ENCODE results near the gene CHCHD3.

Gene CHCHD3

DNA sequence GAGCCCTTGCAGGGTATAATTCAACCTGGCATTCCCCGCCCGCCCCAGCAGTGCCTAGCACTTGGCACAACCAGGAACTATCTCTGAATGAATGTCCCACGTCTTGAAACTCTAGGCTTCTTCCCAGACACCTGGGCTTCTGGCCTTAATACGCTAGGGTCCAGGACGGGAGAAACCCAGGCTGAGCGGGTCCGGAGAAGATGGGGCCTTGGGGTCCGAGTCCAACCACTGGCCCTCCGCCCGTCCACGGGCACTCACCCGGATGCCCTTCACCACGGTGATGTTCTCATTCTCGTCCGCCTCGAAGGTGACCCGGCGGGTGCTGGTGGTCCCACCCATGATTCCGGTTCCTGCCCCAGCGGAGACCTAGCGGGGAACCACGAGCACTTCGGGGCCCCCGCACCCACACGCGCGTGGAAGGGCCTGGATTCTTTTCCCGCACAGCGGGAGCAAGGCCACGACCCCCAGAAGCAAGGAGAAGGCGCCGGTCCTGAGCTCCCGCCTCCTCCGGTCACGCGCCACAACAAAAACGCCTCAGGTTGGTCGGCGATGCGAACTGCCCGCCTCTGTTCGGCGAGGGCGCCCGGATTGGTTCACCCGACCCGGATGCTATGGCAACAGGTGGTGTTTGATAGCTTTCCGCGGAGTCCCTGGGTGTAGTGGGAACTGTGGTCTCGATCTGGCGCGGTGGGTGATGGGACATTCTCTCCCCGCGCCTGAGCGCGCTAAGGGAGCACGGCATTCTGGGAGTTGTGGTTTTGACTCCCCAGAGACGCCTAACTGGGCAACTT, at the start of gene CHCHD3:
CHCHD3 (minus strand) TSS at position 492 of the 791 bp plus-strand sequence; CDS start at position 339, 153 bp downstream.
- peak; percentile 96 for DNase-seq (ENCODE audit: low spot score)

GRCh38 chr7:133130166-133130565, 48.3 kb upstream of the CHCHD3 start:
- no peak for DNase-seq (ENCODE audit: low spot score)

GRCh38 chr7:133126422-133126821, 44.5 kb upstream of the CHCHD3 start:
- no peak for DNase-seq (ENCODE audit: low spot score)

- no peak for DNase-seq (ENCODE audit: low spot score)
These were observed 43.1 kb upstream of the CHCHD3 start for GRCh38 chr7:133124974-133125373.

DNA sequence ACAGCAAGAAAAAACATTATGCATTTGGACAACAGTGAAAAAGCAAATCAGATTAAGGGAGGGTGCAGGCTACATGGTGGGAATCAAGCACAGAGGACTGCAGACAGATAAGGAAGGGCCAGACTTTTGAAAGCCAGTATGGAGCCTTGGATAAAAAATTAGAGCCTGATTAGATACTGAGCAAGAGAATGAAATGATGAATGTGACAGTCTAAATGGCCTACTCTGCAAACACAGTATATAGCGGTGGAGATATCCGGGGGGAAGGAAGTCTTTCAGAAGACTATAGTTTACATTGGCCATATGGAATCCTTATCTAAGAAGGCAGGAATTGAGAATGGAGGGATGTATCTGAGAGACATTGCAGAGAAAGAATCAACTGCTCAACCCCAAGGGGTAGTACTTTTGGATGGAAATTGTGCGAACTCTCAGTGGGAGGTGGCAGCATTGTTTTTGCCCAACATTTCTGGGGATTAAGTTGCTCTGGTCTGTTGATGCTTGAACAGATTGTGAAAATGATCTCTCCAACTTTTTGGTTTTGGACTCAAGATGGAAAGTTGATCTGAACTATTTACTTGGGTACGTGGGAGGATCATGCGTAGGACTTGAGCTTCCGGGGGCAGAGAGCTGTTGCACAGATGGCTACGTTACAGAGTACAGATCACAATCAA, 39.4 kb upstream of the CHCHD3 start:
- no peak for DNase-seq (ENCODE audit: low spot score)

DNA sequence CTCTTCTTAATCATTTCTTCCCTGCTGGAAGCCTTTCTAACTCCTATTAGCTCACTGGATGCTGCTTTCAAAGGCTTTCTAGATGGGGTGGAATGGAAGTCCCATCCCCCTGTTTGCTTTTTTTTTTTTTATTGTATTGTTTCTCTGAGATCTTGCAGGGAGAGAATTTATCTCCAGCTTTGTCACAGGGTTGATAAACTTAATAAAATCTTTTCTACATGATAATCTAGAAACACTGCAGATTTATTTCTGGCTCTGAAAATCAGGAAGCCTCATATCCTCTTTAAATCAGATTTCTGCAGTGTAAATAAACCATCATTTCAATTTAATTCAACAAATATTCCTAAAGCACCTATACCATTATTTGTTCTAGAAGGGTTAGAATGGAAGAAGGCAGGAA, 37.2 kb upstream of the CHCHD3 start:
- no peak for DNase-seq (ENCODE audit: low spot score)

DNA sequence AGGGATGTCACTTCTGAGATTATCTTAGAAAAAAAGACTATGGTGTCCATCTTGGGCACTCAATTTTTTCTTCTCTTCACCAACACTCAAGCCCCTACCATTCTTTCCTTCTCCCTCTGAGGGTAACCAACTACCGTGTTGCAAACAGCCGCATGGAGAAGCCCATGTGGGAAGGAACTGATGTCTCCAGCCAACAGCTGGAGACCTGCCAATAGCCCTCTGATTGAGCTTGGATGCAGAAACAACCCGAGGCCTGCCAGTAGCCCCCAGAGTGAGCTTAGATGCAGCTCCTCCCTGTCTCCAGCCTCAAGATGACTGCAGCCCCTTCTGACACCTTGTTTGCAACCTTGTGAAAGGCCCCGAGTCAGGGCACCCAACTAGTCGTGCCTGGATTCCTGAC, 36.4 kb upstream of the CHCHD3 start:
- DNase-seq (ENCODE audit: low spot score): no peak

GRCh38 chr7:133117452-133117851, 35.6 kb upstream of the CHCHD3 start:
- no peak for DNase-seq (ENCODE audit: low spot score)

DNA sequence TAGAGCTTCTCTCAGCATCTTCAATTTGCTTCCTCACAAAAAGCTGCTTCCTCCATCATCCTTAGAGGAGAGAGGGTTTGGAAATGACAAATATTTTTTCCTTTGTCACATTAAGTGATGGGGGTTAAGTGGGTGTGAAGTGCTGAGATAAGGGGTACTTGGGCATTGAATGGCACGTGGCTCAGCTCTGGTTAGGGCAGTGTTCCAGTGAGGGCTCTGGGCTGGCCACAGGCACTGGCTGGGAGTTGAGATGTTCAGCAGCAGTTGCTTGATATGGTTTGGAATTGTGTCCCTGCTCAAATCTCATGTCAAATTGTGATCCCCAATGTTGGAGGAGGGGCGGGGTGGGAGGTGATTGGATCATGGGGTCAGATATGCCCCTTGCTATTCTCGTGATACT, 33.7 kb upstream of the CHCHD3 start:
- no peak for DNase-seq (ENCODE audit: low spot score)

- no peak for DNase-seq (ENCODE audit: low spot score)
These were observed 32.6 kb upstream of the CHCHD3 start for GRCh38 chr7:133114519-133114918.

GRCh38 chr7:133112976-133113375, 31.1 kb upstream of the CHCHD3 start:
- DNase-seq (ENCODE audit: low spot score): no peak

GRCh38 chr7:133112335-133112734, 30.4 kb upstream of the CHCHD3 start:
- no peak for DNase-seq (ENCODE audit: low spot score)

GRCh38 chr7:133110312-133110711, 28.4 kb upstream of the CHCHD3 start:
- no peak for DNase-seq (ENCODE audit: low spot score)

DNA sequence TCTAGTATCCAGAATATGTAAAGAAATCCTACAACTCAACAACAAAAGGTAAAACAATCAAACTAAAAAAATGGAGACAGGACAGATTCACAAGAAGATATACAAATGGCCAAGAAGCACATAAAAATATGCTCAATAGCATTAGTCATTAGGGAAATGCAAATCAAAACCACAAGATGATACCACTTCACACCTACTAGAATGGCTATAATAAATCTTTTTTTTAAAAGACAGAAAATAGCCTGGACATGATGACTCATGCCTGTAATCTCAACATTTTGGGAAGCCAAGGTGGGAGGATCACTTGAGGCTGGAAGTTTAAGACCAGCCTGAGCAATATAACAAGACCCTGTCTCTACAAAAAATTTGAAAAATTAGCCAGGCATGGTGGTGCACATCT, 27.9 kb upstream of the CHCHD3 start:
- no peak for DNase-seq (ENCODE audit: low spot score)

GRCh38 chr7:133108023-133108422, 26.1 kb upstream of the CHCHD3 start:
- no peak for DNase-seq (ENCODE audit: low spot score)

DNA sequence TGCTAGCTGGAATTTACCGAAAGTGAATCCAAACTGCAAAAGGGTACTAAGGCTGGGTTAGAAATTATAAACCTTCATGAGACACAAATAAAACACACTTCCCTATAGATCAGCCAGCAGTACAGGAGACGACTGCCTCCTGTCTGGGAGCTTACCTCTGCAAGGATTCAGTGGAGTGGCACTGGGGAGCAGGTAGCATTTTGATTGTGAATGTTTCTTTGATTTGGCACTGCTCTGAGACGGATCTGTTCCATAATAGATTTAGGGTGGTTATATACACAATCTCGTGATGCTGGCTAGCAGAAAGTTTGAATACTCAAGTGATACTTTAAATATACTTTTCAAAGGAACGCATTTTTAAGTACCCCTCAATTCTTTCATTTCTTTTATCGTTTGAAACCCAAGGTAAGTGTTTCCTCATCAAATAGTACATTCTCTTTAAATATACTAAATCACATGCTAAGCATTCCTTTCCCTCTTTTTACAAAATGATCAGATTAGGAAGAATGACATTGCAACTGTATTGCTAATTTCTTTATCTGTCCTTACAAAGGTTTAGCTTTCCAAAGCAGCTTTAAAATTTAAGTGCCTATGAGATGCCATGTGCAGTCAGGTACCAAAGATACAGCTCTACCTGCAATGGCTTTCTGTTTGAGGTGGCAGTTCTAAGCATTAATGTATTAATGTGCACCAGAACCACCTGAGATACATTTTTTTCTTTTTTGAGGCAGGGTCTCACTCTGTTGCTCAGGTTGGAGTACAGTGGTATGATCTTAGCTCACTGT, 20.6 kb upstream of the CHCHD3 start:
- no peak for DNase-seq (ENCODE audit: low spot score)

DNA sequence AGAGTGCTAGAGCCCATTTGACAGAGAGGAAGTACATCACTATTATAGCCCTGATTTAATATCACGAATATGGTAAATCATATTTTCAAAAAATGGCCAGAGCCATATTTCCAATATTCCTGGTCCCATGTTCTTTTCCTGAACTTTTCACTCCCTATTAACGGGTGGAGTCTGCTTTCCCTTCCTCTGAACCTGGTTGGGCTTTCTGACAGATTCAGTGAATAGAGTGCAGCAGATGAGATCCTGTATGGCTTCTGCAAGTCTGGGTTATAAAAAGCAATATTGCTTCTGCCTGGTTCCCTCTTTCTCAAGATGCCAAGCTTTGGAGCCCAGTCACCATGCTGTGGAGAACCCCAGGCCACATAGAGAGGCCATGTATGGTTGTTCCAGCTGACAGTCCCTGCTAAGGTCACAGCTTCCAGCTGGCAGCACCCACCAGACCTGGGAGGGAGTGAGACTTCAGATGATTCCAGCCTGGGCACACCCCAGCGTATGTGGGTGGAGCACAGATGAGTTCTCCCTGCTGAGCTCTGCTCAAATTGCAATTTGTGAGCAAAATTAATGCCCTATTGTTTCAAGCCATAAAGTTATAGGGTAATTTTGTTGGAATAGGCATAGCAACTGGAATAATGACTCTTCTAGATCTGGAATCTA, 17.9 kb upstream of the CHCHD3 start:
- DNase-seq (ENCODE audit: low spot score): no peak

GRCh38 chr7:133095119-133095671, 13.3 kb upstream of the CHCHD3 start:
- no peak for DNase-seq (ENCODE audit: low spot score)

DNA sequence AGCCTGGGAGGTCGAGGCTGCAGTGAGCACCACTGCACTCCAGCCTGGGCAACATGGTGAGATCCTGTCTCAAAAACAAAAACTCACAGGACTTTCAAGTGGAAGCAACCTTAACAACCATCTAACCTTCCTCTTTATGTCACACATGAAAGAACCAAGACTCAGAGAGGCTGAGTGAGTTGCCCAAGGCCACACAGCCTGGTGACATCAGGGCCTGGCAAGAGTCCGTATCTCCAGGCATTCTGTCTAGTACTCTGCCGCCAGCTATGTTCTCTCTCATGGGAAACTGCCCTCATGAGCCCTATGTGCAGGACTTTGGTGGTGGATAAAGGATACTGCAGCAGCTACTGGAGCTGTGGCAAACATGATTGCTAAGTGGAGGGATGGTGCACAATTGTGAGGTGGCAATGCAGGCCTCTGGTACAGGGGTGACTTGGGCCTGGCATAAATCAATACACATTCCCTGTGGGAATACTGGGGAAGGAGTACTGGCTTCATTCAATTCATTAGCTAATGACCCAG, 10.1 kb upstream of the CHCHD3 start:
- no peak for DNase-seq (ENCODE audit: low spot score)

DNA sequence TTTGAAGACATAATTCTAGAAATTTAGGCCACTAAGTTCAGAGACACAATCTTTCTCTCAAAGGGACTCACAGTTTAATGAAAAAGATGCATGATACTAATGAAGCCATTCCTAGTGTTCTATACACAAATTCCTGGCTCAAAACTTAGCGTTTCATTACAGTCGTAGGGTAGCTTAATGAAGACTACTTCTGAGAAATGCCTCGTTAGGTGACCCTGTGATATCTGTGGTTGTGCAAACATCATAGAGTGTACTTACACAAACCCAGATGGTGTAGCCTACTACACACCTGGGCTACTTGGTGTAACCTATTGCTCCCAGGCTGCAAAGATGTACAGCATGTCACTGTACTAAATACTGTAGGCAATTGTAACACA, 488 bp upstream of the CHCHD3 start:
- no peak for DNase-seq (ENCODE audit: low spot score)

- DNase-seq (ENCODE audit: low spot score): peak; percentile 79
These were observed 731 bp downstream of the CHCHD3 start for GRCh38 chr7:133081119-133081598.

DNA sequence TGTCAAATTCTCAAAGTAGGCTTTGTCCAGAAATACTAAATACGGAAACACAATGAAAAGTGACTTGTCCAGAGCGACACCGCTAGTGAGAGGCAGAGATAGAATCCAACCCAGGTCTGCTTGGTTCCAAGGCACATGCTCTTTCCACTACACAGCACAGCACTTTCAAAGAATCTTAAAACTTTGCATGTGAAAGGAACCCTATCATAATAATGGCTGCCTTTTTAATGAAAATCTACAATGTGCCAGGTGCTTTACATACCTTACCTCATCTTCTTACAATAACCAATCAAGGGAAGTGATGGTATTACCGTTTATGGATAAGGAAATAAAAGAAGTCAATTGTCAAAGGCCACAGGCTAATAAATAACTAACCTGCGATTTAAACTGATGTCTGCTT, 2.6 kb downstream of the CHCHD3 start:
- no peak for DNase-seq (ENCODE audit: low spot score)
